Neural progenitor cell (in vitro differentiated cells): ENCODE measurements around the gene ZFPM1. TPM values are rescaled to one million over a fixed set of nuclear protein-coding genes. Genes with fewer than 3 reads are reported as not detected.

Experiments used
- DNase-seq: peaks from one replicate; pipeline ENCODE4 v3.0.0-alpha.2; 2016; ENCODE audit warnings: low spot score
- H2AFZ ChIP-seq: fragments of 200-600 bp; sonication (generic); replicated peaks from 2 replicates; pipeline ENCODE4 v1.6.1; 2016; ENCODE audit warnings: antibody characterized with exemption
- H3F3A ChIP-seq: fragments of 200-600 bp; sonication (generic); 2 replicates; pipeline ENCODE4 v1.6.1; 2016; ENCODE audit warnings: antibody characterized with exemption, low read depth
- H3K27ac ChIP-seq: fragments of 200-600 bp; sonication (generic); 2 replicates; pipeline ENCODE4 v1.5.1; 2016; ENCODE audit warnings: mild to moderate bottlenecking
- H3K27me3 ChIP-seq: fragments of 200-600 bp; sonication (generic); 2 replicates; pipeline ENCODE4 v1.6.1; 2016; ENCODE audit warnings: mild to moderate bottlenecking, moderate library complexity
- H3K36me3 ChIP-seq: fragments of 200-600 bp; sonication (generic); 2 replicates; pipeline ENCODE4 v1.5.1; 2016
- H3K4me1 ChIP-seq: fragments of 200-600 bp; sonication (generic); 2 replicates; pipeline ENCODE4 v1.6.1; 2016; ENCODE audit warnings: mixed run types
- H3K4me2 ChIP-seq: fragments of 200-600 bp; sonication (generic); 2 replicates; pipeline ENCODE4 v1.6.1; 2016
- H3K4me3 ChIP-seq: fragments of 200-600 bp; sonication (generic); 2 replicates; pipeline ENCODE4 v1.5.1; 2016
- H3K79me2 ChIP-seq: fragments of 200-600 bp; sonication (generic); 2 replicates; pipeline ENCODE4 v1.6.1; 2016; ENCODE audit warnings: low read depth
- H3K9ac ChIP-seq: fragments of 200-600 bp; sonication (generic); 2 replicates; pipeline ENCODE4 v1.6.1; 2016
- H3K9me3 ChIP-seq: fragments of 200-600 bp; sonication (generic); 2 replicates; pipeline ENCODE4 v1.5.1; 2016; ENCODE audit warnings: low read depth
- H4K20me1 ChIP-seq: fragments of 200-600 bp; sonication (generic); 2 replicates; pipeline ENCODE4 v1.6.1; 2016; ENCODE audit warnings: low read depth
- H3K27ac Mint-ChIP-seq: 3 replicates; pipeline ENCODE4 v1.8.0; 2021; ENCODE audit warnings: mixed read lengths
- H3K27me3 Mint-ChIP-seq: 2 replicates; pipeline ENCODE4 v1.8.0; 2022; ENCODE audit warnings: low read depth, mild to moderate bottlenecking, inconsistent platforms, moderate library complexity, mixed read lengths; ENCODE audit not compliant: insufficient read depth
- H3K36me3 Mint-ChIP-seq: 3 replicates; pipeline ENCODE4 v1.8.0; 2021; ENCODE audit warnings: mixed read lengths
- H3K4me1 Mint-ChIP-seq: 3 replicates; pipeline ENCODE4 v1.8.0; 2021; ENCODE audit warnings: mixed read lengths
- H3K4me3 Mint-ChIP-seq: 3 replicates; pipeline ENCODE4 v1.8.0; 2021; ENCODE audit warnings: mild to moderate bottlenecking, moderate library complexity, mixed read lengths
- H3K9me3 Mint-ChIP-seq: 3 replicates; pipeline ENCODE4 v1.8.0; 2020; ENCODE audit warnings: mixed read lengths
- EZH2 ChIP-seq: fragments of 200-600 bp; sonication (generic); IDR thresholded peaks from 2 replicates; pipeline ENCODE4 v1.6.1; 2017; ENCODE audit warnings: antibody characterized with exemption, mild to moderate bottlenecking, moderate library complexity
- EZH2phosphoT487 ChIP-seq: fragments of 200-600 bp; sonication (generic); IDR thresholded peaks from 2 replicates; pipeline ENCODE4 v1.6.1; 2017; ENCODE audit warnings: antibody characterized with exemption
- total RNA-seq: library from RNA; depleted of rRNA; stranded (reverse); fragments of >200 nt; gene quantifications from 2 replicates; pipeline ENCODE4 v1.2.3, GENCODE V29; 2015; ENCODE audit warnings: low replicate concordance
- TF ChIP-seq, protein P1 (sequence below): fragments of 200-600 bp; sonication (generic); IDR thresholded peaks from 2 replicates; pipeline ENCODE4 v1.5.1; 2017; ENCODE audit warnings: antibody characterized with exemption, mild to moderate bottlenecking

The ZFPM1 gene
- total RNA-seq, 1 donor from 2014 or later, result 0.36 TPM

DNA sequence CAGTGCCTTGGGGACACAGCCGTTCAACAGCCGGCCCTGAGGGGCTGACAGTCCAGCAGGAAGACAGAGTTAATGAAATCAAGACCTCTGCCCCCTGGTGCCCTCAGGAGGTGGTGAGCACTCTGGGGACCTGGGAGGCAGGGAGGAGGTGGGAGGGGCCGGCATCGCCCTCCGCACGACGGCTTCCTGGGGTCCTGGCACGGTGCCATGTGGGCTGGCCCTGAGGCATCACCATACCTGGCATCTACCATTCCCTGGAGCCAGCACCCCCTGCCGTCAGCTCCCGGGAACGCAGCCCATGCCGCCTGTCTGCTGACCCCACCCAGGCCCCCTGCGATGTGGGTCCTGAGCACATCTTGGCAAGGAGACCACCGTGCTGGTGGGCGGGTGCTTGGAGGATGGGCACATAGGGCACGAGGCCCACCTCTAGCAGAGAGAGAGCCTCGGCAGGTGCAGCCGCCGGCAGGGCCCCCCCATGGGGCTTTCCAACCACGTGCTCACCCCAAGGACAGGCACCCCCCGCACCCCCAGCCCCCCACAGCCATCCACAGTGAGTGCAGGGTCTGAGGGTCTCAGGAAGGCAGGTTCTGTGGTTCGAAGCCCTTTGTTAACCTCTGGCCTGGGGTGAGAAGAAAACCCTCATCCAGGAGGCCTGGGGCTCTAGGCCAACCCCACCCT is 52.5 kb downstream of the ZFPM1 start:
- TF ChIP-seq EZH2 (no peak), EZH2phosphoT487 (no peak)
- TF ChIP-seq, protein P1, sequence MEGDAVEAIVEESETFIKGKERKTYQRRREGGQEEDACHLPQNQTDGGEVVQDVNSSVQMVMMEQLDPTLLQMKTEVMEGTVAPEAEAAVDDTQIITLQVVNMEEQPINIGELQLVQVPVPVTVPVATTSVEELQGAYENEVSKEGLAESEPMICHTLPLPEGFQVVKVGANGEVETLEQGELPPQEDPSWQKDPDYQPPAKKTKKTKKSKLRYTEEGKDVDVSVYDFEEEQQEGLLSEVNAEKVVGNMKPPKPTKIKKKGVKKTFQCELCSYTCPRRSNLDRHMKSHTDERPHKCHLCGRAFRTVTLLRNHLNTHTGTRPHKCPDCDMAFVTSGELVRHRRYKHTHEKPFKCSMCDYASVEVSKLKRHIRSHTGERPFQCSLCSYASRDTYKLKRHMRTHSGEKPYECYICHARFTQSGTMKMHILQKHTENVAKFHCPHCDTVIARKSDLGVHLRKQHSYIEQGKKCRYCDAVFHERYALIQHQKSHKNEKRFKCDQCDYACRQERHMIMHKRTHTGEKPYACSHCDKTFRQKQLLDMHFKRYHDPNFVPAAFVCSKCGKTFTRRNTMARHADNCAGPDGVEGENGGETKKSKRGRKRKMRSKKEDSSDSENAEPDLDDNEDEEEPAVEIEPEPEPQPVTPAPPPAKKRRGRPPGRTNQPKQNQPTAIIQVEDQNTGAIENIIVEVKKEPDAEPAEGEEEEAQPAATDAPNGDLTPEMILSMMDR, result no peak
- H3K36me3 Mint-ChIP-seq, result no peaks in the 10 kb centered on the region
- H3K4me2 ChIP-seq, result no peak overlapping the region
- peaks cover 5% of the 10 kb centered on the region for H3F3A ChIP-seq
- peaks cover 2% of the 10 kb centered on the region for H3K27me3 Mint-ChIP-seq
- no peak for DNase-seq
- peaks cover 13% of the 10 kb centered on the region for H3K4me1 ChIP-seq
- H3K4me3 Mint-ChIP-seq, result no peak overlapping the region
- no peak overlapping the region for H2AFZ ChIP-seq
- H4K20me1 ChIP-seq, result no peaks in the 10 kb centered on the region
- H3K27ac ChIP-seq, result no peak overlapping the region
- no peak overlapping the region for H3K9ac ChIP-seq
- no peaks in the 10 kb centered on the region for H3K36me3 ChIP-seq
- peaks cover 4% of the 10 kb centered on the region for H3K4me1 Mint-ChIP-seq
- H3K79me2 ChIP-seq, result no peaks in the 10 kb centered on the region
- no peaks in the 10 kb centered on the region for H3K9me3 ChIP-seq
- no peak overlapping the region for H3K4me3 ChIP-seq
- H3K9me3 Mint-ChIP-seq, result no peaks in the 10 kb centered on the region
- H3K27me3 ChIP-seq, result no peaks in the 10 kb centered on the region
- H3K27ac Mint-ChIP-seq, result peak overlapping the region; percentile 74

- H3K9me3 ChIP-seq, result no peaks in the 10 kb centered on the region
- H3K4me3 ChIP-seq, result no peak overlapping the region
- TF ChIP-seq EZH2phosphoT487, result no peak
- no peaks in the 10 kb centered on the region for H3K36me3 ChIP-seq
- H3K4me1 ChIP-seq, result peaks cover 13% of the 10 kb centered on the region
- no peak overlapping the region for H3K4me2 ChIP-seq
- H2AFZ ChIP-seq, result no peak overlapping the region
- H3K27me3 ChIP-seq, result no peaks in the 10 kb centered on the region
- no peaks in the 10 kb centered on the region for H4K20me1 ChIP-seq
- H3K9me3 Mint-ChIP-seq, result no peaks in the 10 kb centered on the region
- H3K4me1 Mint-ChIP-seq, result peaks cover 7% of the 10 kb centered on the region
- H3K36me3 Mint-ChIP-seq, result no peaks in the 10 kb centered on the region
- H3K27me3 Mint-ChIP-seq, result no peaks in the 10 kb centered on the region
- H3K27ac Mint-ChIP-seq, result no peak overlapping the region
- H3K27ac ChIP-seq, result no peak overlapping the region
- H3K79me2 ChIP-seq, result no peaks in the 10 kb centered on the region
- peaks cover 5% of the 10 kb centered on the region for H3F3A ChIP-seq
- H3K4me3 Mint-ChIP-seq, result no peak overlapping the region
- no peak for DNase-seq
- H3K9ac ChIP-seq, result no peak overlapping the region
These were observed 53.6 kb downstream of the ZFPM1 start for GRCh38 chr16:88506723-88507122.

DNA sequence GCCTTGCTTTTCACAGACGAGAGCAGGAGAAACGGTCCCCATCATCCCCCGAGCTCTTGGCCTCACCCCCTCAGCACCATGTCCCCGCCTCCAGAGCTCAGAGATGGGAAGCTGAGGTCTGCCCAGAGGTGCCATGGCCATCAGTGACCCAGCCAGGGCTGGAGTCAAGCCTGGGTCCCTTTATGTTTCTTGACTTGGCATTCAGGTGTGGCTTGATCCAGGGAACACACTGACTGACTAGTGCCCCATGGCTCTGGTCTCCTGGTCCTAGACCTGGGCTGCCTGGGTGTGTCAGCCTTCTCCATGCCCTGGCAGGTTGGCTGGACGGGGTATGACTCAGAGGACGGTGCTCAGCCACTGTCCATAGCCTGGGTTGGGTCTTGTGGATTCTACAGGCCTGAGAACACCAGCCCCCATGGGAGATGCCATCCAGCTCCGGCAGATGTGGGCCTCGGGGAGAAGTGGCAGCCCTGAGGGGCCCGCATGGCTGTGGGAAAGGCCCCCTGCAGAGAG is 54.2 kb downstream of the ZFPM1 start:
- no peaks in the 10 kb centered on the region for H3K9me3 Mint-ChIP-seq
- DNase-seq, result no peak
- H3K36me3 Mint-ChIP-seq, result no peaks in the 10 kb centered on the region
- H3K27me3 Mint-ChIP-seq, result no peaks in the 10 kb centered on the region
- Histone ChIP-seq H3K4me2 (no peak overlapping the region), H2AFZ (no peak overlapping the region), H3K9ac (no peak overlapping the region), H3K9me3 (no peaks in the 10 kb centered on the region), H3K4me1 (peaks cover 13% of the 10 kb centered on the region), H3K27me3 (no peaks in the 10 kb centered on the region), H3K4me3 (no peak overlapping the region), H3K36me3 (no peaks in the 10 kb centered on the region), H4K20me1 (no peaks in the 10 kb centered on the region), H3K79me2 (no peaks in the 10 kb centered on the region), H3K27ac (no peak overlapping the region), H3F3A (peaks cover 5% of the 10 kb centered on the region)
- no peak for TF ChIP-seq EZH2
- TF ChIP-seq, protein P1, result no peak
- no peak for TF ChIP-seq EZH2phosphoT487
- H3K4me3 Mint-ChIP-seq, result no peak overlapping the region
- peaks cover 7% of the 10 kb centered on the region for H3K4me1 Mint-ChIP-seq
- H3K27ac Mint-ChIP-seq, result no peak overlapping the region

DNA sequence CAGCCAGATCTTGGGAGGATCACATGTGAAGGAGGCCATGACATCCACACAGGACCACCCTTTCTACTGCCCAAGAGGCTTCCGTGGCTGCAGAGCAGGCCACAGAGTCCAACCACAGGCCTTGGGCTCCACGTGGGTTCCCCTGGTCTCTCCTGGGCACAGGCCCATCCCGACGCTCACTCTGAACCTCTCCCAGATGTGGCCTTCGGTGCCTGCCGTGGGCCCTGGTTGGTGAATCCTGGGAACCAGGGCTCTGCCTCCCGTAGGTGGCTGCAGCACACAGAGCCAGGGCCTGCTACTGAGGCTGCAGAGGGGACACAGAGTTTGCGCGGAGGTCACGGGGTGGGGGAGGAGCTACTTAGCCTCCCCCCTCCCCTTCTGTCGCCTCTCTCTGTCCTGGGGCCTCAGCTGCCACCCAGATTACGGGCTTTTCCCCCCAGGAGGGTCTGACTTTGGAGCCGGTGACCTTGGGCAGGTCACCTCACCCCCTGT is 55.3 kb downstream of the ZFPM1 start:
- Histone ChIP-seq H3K4me2 (no peak overlapping the region), H3K4me3 (no peak overlapping the region), H4K20me1 (no peaks in the 10 kb centered on the region), H2AFZ (no peak overlapping the region), H3F3A (peaks cover 5% of the 10 kb centered on the region), H3K27ac (no peak overlapping the region), H3K4me1 (peaks cover 13% of the 10 kb centered on the region), H3K27me3 (no peaks in the 10 kb centered on the region), H3K9me3 (no peaks in the 10 kb centered on the region), H3K79me2 (no peaks in the 10 kb centered on the region), H3K9ac (no peak overlapping the region), H3K36me3 (no peaks in the 10 kb centered on the region)
- peaks cover 2% of the 10 kb centered on the region for H3K27me3 Mint-ChIP-seq
- H3K27ac Mint-ChIP-seq, result no peak overlapping the region
- H3K4me3 Mint-ChIP-seq, result no peak overlapping the region
- no peaks in the 10 kb centered on the region for H3K36me3 Mint-ChIP-seq
- TF ChIP-seq EZH2phosphoT487, result no peak
- TF ChIP-seq EZH2, result no peak
- TF ChIP-seq, protein P1, result no peak
- no peaks in the 10 kb centered on the region for H3K9me3 Mint-ChIP-seq
- peaks cover 7% of the 10 kb centered on the region for H3K4me1 Mint-ChIP-seq
- DNase-seq, result no peak
